Activated CD4-positive, CD25-positive, alpha-beta regulatory T cell (primary cell): ENCODE results near the gene DDHD1.

ENCODE experiments used
- DNase-seq, 4 experiments: peaks; one replicate each; lab custom pipeline; 2025; lab: John Stamatoyannopoulos, UW

The DDHD1 gene

GRCh38 chr14:53034036-53034435 lies 119.1 kb downstream of the DDHD1 start:
- DNase-seq = no peak

- DNase-seq = no peak
These were observed 120.2 kb downstream of the DDHD1 start for GRCh38 chr14:53032838-53033390.

GRCh38 chr14:53032161-53032803 lies 120.8 kb downstream of the DDHD1 start:
- DNase-seq = no peak

- no peak for DNase-seq
These were observed 125.6 kb downstream of the DDHD1 start for GRCh38 chr14:53027562-53027961.

- DNase-seq = no peak
These were observed 126.1 kb downstream of the DDHD1 start for GRCh38 chr14:53027041-53027440.

- DNase-seq = no peak
These were observed 129.8 kb downstream of the DDHD1 start for GRCh38 chr14:53023325-53023724.

GRCh38 chr14:53022593-53022992 lies 130.5 kb downstream of the DDHD1 start:
- no peak for DNase-seq

- DNase-seq = no peak
These were observed 132.8 kb downstream of the DDHD1 start for GRCh38 chr14:53020193-53020932.

- no peak for DNase-seq
These were observed 133.7 kb downstream of the DDHD1 start for GRCh38 chr14:53019406-53019805.

GRCh38 chr14:53017837-53018236 lies 135.3 kb downstream of the DDHD1 start:
- DNase-seq = no peak

- DNase-seq = no peak
These were observed 136.2 kb downstream of the DDHD1 start for GRCh38 chr14:53016919-53017318.

- no peak for DNase-seq
These were observed 136.6 kb downstream of the DDHD1 start for GRCh38 chr14:53016491-53016890.

- DNase-seq = no peak
These were observed 142.1 kb downstream of the DDHD1 start for GRCh38 chr14:53011053-53011462.

- DNase-seq = no peak
These were observed 142.7 kb downstream of the DDHD1 start for GRCh38 chr14:53010193-53011040.

- no peak for DNase-seq
These were observed 146.1 kb downstream of the DDHD1 start for GRCh38 chr14:53006931-53007562.

GRCh38 chr14:53004976-53005375 lies 148.1 kb downstream of the DDHD1 start:
- DNase-seq = no peak

GRCh38 chr14:53003776-53004175 lies 149.3 kb downstream of the DDHD1 start:
- no peak for DNase-seq

GRCh38 chr14:53002576-53002975 lies 150.5 kb downstream of the DDHD1 start:
- no peak for DNase-seq

- DNase-seq = no peak
These were observed 151.2 kb downstream of the DDHD1 start for GRCh38 chr14:53001787-53002378.

- DNase-seq = no peak
These were observed 154.6 kb downstream of the DDHD1 start for GRCh38 chr14:52998376-52999015.

- DNase-seq = no peak
These were observed 156.6 kb downstream of the DDHD1 start for GRCh38 chr14:52996493-52996892.
